Measurements from ENCODE around the gene SLA2. TPM values are rescaled to one million over a fixed set of nuclear protein-coding genes. Genes with fewer than 3 reads are reported as not detected.
A peak's percentile ranks its signal among the peaks of the same experiment; 100 is the strongest.
"Not testable (repeated sequence)": the region's sequence is repeated elsewhere in the genome, so short reads cannot be mapped to it uniquely, and the experiment has no call there.

SLA2 gene
- total and polyA plus RNA-seq, 2 donors (not counting 1 experiment from before 2014, with no cell fraction given): not detected

GRCh38 chr20:36676701-36677421 is 30.9 kb upstream of the SLA2 start:
- no peaks in the 10 kb centered on the region for H3K9me3 ChIP-seq (ENCODE audit: control insufficient read depth, insufficient read depth, low read depth, low read length)
- no peaks in the 10 kb centered on the region for H3K27me3 ChIP-seq (ENCODE audit: control insufficient read depth, insufficient read depth, low read length)
- H3K27ac ChIP-seq (ENCODE audit: insufficient read depth, low read length): no peak overlapping the region
- no peaks in the 10 kb centered on the region for H3K36me3 ChIP-seq (ENCODE audit: control insufficient read depth, insufficient read depth, low read length)
- no peaks in the 10 kb centered on the region for H4K20me1 ChIP-seq (ENCODE audit: control insufficient read depth, extremely low read depth, insufficient read depth, low read length)
- no peaks in the 10 kb centered on the region for H3K79me2 ChIP-seq (ENCODE audit: control insufficient read depth, insufficient read depth, low read length)
- DNase-seq (ENCODE audit: low read depth in 2 of 2): no peak
- H2AFZ ChIP-seq (ENCODE audit: low read length): no peak overlapping the region
- no peak overlapping the region for H3K4me2 ChIP-seq (ENCODE audit: extremely low read depth, insufficient read depth, low read length)
- TF ChIP-seq EZH2 (IDR thresholded peaks at IDR 0.05; ENCODE audit: low read length, missing control alignments) (no peak), CTCF (conservative IDR thresholded peaks at IDR 0.05 in 1 of 2, IDR thresholded peaks at IDR 0.05 in 1 of 2; ENCODE audit: low read depth in 1 of 2, low read length in 2 of 2) (no peak)
- no peak overlapping the region for H3K9ac ChIP-seq (ENCODE audit: insufficient read depth, low read length)
- H3K4me3 ChIP-seq (replicated peaks in 1 of 4; ENCODE audit: control extremely low read depth in 1 of 4, insufficient read depth in 1 of 4, low read depth in 3 of 4, low read length in 4 of 4): no peak overlapping the region
- H3K4me1 ChIP-seq (ENCODE audit: control insufficient read depth, extremely low read depth, insufficient read depth, low read length): no peaks in the 10 kb centered on the region

GRCh38 chr20:36675545-36675944 is 29.5 kb upstream of the SLA2 start:
- not testable (repeated sequence) for H3K4me3 ChIP-seq (replicated peaks in 1 of 4; ENCODE audit: control extremely low read depth in 1 of 4, insufficient read depth in 1 of 4, low read depth in 3 of 4, low read length in 4 of 4); H3K9me3 ChIP-seq (ENCODE audit: control insufficient read depth, insufficient read depth, low read depth, low read length); DNase-seq (ENCODE audit: low read depth in 2 of 2); H3K27ac ChIP-seq (ENCODE audit: insufficient read depth, low read length); H3K4me1 ChIP-seq (ENCODE audit: control insufficient read depth, extremely low read depth, insufficient read depth, low read length); H3K9ac ChIP-seq (ENCODE audit: insufficient read depth, low read length); H3K4me2 ChIP-seq (ENCODE audit: extremely low read depth, insufficient read depth, low read length); H3K79me2 ChIP-seq (ENCODE audit: control insufficient read depth, insufficient read depth, low read length); H3K36me3 ChIP-seq (ENCODE audit: control insufficient read depth, insufficient read depth, low read length); H3K27me3 ChIP-seq (ENCODE audit: control insufficient read depth, insufficient read depth, low read length); H2AFZ ChIP-seq (ENCODE audit: low read length); H4K20me1 ChIP-seq (ENCODE audit: control insufficient read depth, extremely low read depth, insufficient read depth, low read length)

GRCh38 chr20:36672991-36673390 is 27.0 kb upstream of the SLA2 start:
- Histone ChIP-seq H3K4me1 (ENCODE audit: control insufficient read depth, extremely low read depth, insufficient read depth, low read length) (no peaks in the 10 kb centered on the region), H3K36me3 (ENCODE audit: control insufficient read depth, insufficient read depth, low read length) (no peaks in the 10 kb centered on the region), H3K4me2 (ENCODE audit: extremely low read depth, insufficient read depth, low read length) (no peak overlapping the region), H2AFZ (ENCODE audit: low read length) (no peak overlapping the region), H3K79me2 (ENCODE audit: control insufficient read depth, insufficient read depth, low read length) (no peaks in the 10 kb centered on the region), H3K9ac (ENCODE audit: insufficient read depth, low read length) (no peak overlapping the region), H3K4me3 (replicated peaks in 1 of 4; ENCODE audit: control extremely low read depth in 1 of 4, insufficient read depth in 1 of 4, low read depth in 3 of 4, low read length in 4 of 4) (no peak overlapping the region), H4K20me1 (ENCODE audit: control insufficient read depth, extremely low read depth, insufficient read depth, low read length) (no peaks in the 10 kb centered on the region), H3K27me3 (ENCODE audit: control insufficient read depth, insufficient read depth, low read length) (no peaks in the 10 kb centered on the region), H3K27ac (ENCODE audit: insufficient read depth, low read length) (no peak overlapping the region), H3K9me3 (ENCODE audit: control insufficient read depth, insufficient read depth, low read depth, low read length) (no peaks in the 10 kb centered on the region)
- no peak for TF ChIP-seq EZH2 (IDR thresholded peaks at IDR 0.05; ENCODE audit: low read length, missing control alignments)
- no peak for TF ChIP-seq CTCF (conservative IDR thresholded peaks at IDR 0.05 in 1 of 2, IDR thresholded peaks at IDR 0.05 in 1 of 2; ENCODE audit: low read depth in 1 of 2, low read length in 2 of 2)
- peak in 1 of 2 donors; percentile 3 for DNase-seq (ENCODE audit: low read depth in 2 of 2)

All from fibroblast of lung (primary cell).